ENCODE measurements around the gene BRINP1.
"Not testable (repeated sequence)": the region's sequence is repeated elsewhere in the genome, so short reads cannot be mapped to it uniquely, and the experiment has no call there.

BRINP1 gene

GRCh38 chr9:119185298-119185697 lies 183.9 kb downstream of the BRINP1 start:
- DNase-seq (ENCODE audit: low spot score), result no peak

GRCh38 chr9:119184265-119184936 lies 184.8 kb downstream of the BRINP1 start:
- no peak for DNase-seq (ENCODE audit: low spot score)

GRCh38 chr9:119181561-119181960 lies 187.7 kb downstream of the BRINP1 start:
- no peak for DNase-seq (ENCODE audit: low spot score)

GRCh38 chr9:119180897-119181296 lies 188.3 kb downstream of the BRINP1 start:
- no peak for DNase-seq (ENCODE audit: low spot score)

GRCh38 chr9:119179701-119180100 lies 189.5 kb downstream of the BRINP1 start:
- DNase-seq (ENCODE audit: low spot score), result peak; percentile 51

GRCh38 chr9:119177196-119177595 lies 192.0 kb downstream of the BRINP1 start:
- no peak for DNase-seq (ENCODE audit: low spot score)

- no peak for DNase-seq (ENCODE audit: low spot score)
Measured at GRCh38 chr9:119175581-119175980, 193.7 kb downstream of the BRINP1 start.

GRCh38 chr9:119169222-119169621 lies 200.0 kb downstream of the BRINP1 start:
- not testable (repeated sequence) for DNase-seq (ENCODE audit: low spot score)

GRCh38 chr9:119167876-119168275 lies 201.4 kb downstream of the BRINP1 start:
- no peak for DNase-seq (ENCODE audit: low spot score)

- no peak for DNase-seq (ENCODE audit: low spot score)
Measured at GRCh38 chr9:119167267-119167666, 202.0 kb downstream of the BRINP1 start.

- DNase-seq (ENCODE audit: low spot score), result no peak
Measured at GRCh38 chr9:119166096-119166495, 203.1 kb downstream of the BRINP1 start.

GRCh38 chr9:119165131-119165530 lies 204.1 kb downstream of the BRINP1 start:
- no peak for DNase-seq (ENCODE audit: low spot score)

GRCh38 chr9:119164716-119165115 lies 204.5 kb downstream of the BRINP1 start:
- DNase-seq (ENCODE audit: low spot score), result no peak

- DNase-seq (ENCODE audit: low spot score), result no peak
Measured at GRCh38 chr9:119160551-119160950, 208.7 kb downstream of the BRINP1 start.

- DNase-seq (ENCODE audit: low spot score), result no peak
Measured at GRCh38 chr9:119159386-119159785, 209.8 kb downstream of the BRINP1 start.

GRCh38 chr9:119157196-119157595 lies 212.0 kb downstream of the BRINP1 start:
- no peak for DNase-seq (ENCODE audit: low spot score)

GRCh38 chr9:119156354-119156753 lies 212.9 kb downstream of the BRINP1 start:
- no peak for DNase-seq (ENCODE audit: low spot score)

- no peak for DNase-seq (ENCODE audit: low spot score)
Measured at GRCh38 chr9:119154527-119154926, 214.7 kb downstream of the BRINP1 start.

- DNase-seq (ENCODE audit: low spot score), result no peak
Measured at GRCh38 chr9:119153402-119153801, 215.8 kb downstream of the BRINP1 start.

GRCh38 chr9:119148855-119149254 lies 220.4 kb downstream of the BRINP1 start:
- no peak for DNase-seq (ENCODE audit: low spot score)

GRCh38 chr9:119137479-119137878 lies 231.8 kb downstream of the BRINP1 start:
- no peak for DNase-seq (ENCODE audit: low spot score)

GRCh38 chr9:119126040-119126439 lies 243.2 kb downstream of the BRINP1 start:
- no peak for DNase-seq (ENCODE audit: low spot score)

- no peak for DNase-seq (ENCODE audit: low spot score)
Measured at GRCh38 chr9:119121899-119122298, 247.3 kb downstream of the BRINP1 start.

GRCh38 chr9:119117409-119117808 lies 251.8 kb downstream of the BRINP1 start:
- no peak for DNase-seq (ENCODE audit: low spot score)

Data from cerebellar cortex (tissue), 1 donor.